Measurements from ENCODE around the gene MGRN1. TPM values are rescaled to one million over a fixed set of nuclear protein-coding genes. Genes with fewer than 3 reads are reported as not detected.

Gene MGRN1
- total and polyA plus RNA-seq, 2 experiments from 2014 or later: 47.2 to 66.6 TPM

GRCh38 chr16:4626396-4626795 is 1.8 kb downstream of the MGRN1 start:
- H3K27ac ChIP-seq: no peak overlapping the region
- H3K36me3 ChIP-seq: no peaks in the 10 kb centered on the region
- no peaks in the 10 kb centered on the region for H3K9me3 ChIP-seq (ENCODE audit: low read depth)
- peaks cover 5% of the 10 kb centered on the region for H3K4me1 ChIP-seq (ENCODE audit: low read depth)
- no peak overlapping the region for H3K4me3 ChIP-seq
- DNase-seq (ENCODE audit: low read depth in 1 of 2, low spot score in 1 of 2): no peak
- no peaks in the 10 kb centered on the region for H3K27me3 ChIP-seq
- TF ChIP-seq, protein P1, sequence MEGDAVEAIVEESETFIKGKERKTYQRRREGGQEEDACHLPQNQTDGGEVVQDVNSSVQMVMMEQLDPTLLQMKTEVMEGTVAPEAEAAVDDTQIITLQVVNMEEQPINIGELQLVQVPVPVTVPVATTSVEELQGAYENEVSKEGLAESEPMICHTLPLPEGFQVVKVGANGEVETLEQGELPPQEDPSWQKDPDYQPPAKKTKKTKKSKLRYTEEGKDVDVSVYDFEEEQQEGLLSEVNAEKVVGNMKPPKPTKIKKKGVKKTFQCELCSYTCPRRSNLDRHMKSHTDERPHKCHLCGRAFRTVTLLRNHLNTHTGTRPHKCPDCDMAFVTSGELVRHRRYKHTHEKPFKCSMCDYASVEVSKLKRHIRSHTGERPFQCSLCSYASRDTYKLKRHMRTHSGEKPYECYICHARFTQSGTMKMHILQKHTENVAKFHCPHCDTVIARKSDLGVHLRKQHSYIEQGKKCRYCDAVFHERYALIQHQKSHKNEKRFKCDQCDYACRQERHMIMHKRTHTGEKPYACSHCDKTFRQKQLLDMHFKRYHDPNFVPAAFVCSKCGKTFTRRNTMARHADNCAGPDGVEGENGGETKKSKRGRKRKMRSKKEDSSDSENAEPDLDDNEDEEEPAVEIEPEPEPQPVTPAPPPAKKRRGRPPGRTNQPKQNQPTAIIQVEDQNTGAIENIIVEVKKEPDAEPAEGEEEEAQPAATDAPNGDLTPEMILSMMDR (IDR thresholded peaks at IDR 0.05; ENCODE audit: low read depth, low read length): no peak

GRCh38 chr16:4628283-4628682 is 3.7 kb downstream of the MGRN1 start:
- no peak overlapping the region for H3K27ac ChIP-seq
- no peak overlapping the region for H3K4me3 ChIP-seq
- TF ChIP-seq, protein P1 (IDR thresholded peaks at IDR 0.05; ENCODE audit: low read depth, low read length): no peak
- peaks cover 5% of the 10 kb centered on the region for H3K4me1 ChIP-seq (ENCODE audit: low read depth)
- H3K27me3 ChIP-seq: no peaks in the 10 kb centered on the region
- no peaks in the 10 kb centered on the region for H3K36me3 ChIP-seq
- DNase-seq (ENCODE audit: low read depth in 1 of 2, low spot score in 1 of 2): no peak
- H3K9me3 ChIP-seq (ENCODE audit: low read depth): no peaks in the 10 kb centered on the region

- no peaks in the 10 kb centered on the region for H3K9me3 ChIP-seq (ENCODE audit: low read depth)
- no peaks in the 10 kb centered on the region for H3K4me1 ChIP-seq (ENCODE audit: low read depth)
- TF ChIP-seq, protein P1 (IDR thresholded peaks at IDR 0.05; ENCODE audit: low read depth, low read length): no peak
- H3K27me3 ChIP-seq: no peaks in the 10 kb centered on the region
- H3K27ac ChIP-seq: no peak overlapping the region
- no peaks in the 10 kb centered on the region for H3K36me3 ChIP-seq
- DNase-seq (ENCODE audit: low read depth in 1 of 2, low spot score in 1 of 2): no peak
- H3K4me3 ChIP-seq: no peak overlapping the region
Observed at GRCh38 chr16:4631444-4631843, 6.8 kb downstream of the MGRN1 start.

DNA sequence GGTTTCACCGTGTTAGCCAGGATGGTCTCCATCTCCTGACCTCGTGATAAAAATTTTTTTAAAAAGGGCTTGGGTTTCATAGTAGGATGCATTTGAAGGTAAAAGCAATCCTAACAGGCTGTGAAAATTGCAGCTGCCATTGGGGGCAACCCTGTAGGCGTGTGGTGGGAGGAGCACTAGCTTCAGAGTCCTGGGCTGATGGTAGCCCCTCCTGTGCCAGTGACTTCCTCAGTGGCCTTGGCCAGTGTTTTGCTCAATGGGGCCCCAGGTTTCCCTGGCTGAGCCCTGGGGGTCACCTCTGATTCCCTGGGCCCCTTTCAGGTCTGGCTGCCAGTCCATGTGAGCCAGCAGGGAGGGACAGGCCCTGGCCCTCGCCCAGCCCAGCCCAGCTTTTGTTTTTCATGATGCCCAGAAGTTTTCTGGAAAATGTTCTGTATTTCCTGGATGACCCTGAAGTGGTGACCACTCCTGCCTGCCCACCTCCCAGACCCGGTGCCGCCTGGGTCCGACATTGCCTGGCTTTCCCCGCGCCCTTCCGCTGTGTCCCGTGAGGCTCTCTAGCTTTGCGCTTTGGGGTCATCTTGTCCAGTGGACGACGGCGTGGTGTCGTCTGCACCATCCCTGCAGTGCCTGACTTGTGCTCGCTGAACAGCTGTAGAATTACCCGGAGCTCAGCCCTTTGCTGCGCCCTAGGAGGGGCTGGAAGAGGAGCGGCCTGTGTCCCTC is 9.4 kb downstream of the MGRN1 start:
- no peak for DNase-seq (ENCODE audit: low read depth in 1 of 2, low spot score in 1 of 2)
- Histone ChIP-seq H3K36me3 (no peaks in the 10 kb centered on the region), H3K4me3 (no peak overlapping the region)

GRCh38 chr16:4634768-4635167 is 10.1 kb downstream of the MGRN1 start:
- H3K27me3 ChIP-seq: no peaks in the 10 kb centered on the region
- no peak overlapping the region for H3K27ac ChIP-seq
- H3K9me3 ChIP-seq (ENCODE audit: low read depth): no peaks in the 10 kb centered on the region
- H3K36me3 ChIP-seq: no peaks in the 10 kb centered on the region
- TF ChIP-seq, protein P1 (IDR thresholded peaks at IDR 0.05; ENCODE audit: low read depth, low read length): no peak
- no peaks in the 10 kb centered on the region for H3K4me1 ChIP-seq (ENCODE audit: low read depth)
- no peak for DNase-seq (ENCODE audit: low read depth in 1 of 2, low spot score in 1 of 2)
- H3K4me3 ChIP-seq: no peak overlapping the region

More for the DNA sequence above, 9.4 kb downstream of the MGRN1 start:
- H3K27me3 ChIP-seq: no peaks in the 10 kb centered on the region
- H3K4me1 ChIP-seq (ENCODE audit: low read depth): no peaks in the 10 kb centered on the region
- TF ChIP-seq, protein P1 (IDR thresholded peaks at IDR 0.05; ENCODE audit: low read depth, low read length): no peak
- H3K9me3 ChIP-seq (ENCODE audit: low read depth): no peaks in the 10 kb centered on the region
- H3K27ac ChIP-seq: no peak overlapping the region

All from cardiac muscle cell (in vitro differentiated cells and primary cell).